ENCODE measurements around the gene RAB7B.
A peak's percentile ranks its signal among the peaks of the same experiment; 100 is the strongest.
"Not testable (repeated sequence)": the region's sequence is repeated elsewhere in the genome, so short reads cannot be mapped to it uniquely, and the experiment has no call there.

Gene RAB7B

DNA sequence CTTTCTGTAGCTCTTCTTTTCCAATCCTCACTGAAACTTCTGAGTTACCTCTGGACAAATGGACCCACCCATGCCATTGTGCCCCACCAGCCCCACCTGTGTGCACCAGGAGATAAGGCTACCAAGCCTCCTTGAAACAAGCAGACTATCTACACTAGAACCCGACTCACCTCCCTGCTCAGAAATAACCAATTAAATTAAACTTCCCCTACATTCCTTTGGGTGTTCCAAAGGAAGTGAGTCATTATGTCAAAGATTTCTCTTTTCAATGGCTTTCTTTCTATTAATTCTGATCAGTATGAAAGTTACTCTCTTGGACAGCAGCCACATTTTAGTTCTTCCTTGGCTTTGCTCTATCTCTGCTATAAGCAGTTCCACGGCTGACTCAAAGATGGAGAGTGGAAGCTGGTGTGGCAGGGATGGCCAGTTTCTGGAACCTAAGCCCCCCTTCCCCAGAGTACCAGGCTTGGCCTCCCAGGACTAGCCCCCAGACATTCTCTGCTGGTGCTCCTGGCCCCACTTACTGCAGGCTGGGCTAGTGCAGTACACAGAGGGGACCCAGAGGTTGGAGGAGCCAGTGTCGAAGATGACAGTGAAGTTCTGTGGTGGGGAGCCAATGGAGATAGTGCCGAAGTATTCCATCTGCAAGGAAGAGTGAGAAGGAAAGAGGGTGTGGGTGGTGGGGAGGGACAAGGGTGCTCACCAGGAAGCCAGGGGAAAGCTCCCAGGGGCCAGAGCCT is 18.6 kb upstream of the RAB7B start:
- DNase-seq: no peak

DNA sequence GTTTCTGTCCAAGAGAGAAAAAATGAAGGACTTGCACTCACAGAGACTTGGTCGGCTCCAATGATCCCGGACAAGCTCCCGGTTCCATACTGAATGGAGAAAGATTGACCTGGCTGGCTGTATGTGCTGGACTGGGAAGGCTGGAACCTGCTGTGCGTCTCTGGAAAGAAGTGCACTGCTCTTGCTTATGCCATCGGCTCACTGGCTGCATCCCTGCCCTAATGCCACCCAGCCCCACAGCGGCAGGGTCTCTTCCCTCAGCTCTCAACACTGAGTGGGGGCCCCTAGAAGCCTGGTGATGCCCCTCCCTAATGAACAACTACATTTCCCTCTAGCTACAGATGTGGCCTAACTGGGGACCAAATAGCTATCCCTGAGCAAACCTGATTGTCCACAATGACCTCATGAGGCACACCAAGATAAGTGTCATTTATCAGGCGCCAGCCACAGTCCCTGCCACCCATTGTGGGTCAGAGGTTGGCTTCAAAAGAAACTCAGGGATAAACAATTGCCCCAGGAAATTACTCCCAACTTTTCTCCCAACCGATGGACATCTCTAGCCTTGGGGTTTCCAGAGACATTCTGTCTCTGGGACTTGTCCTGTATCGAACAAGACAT is 17.9 kb upstream of the RAB7B start:
- no peak for DNase-seq

- no peak for DNase-seq
Measured at GRCh38 chr1:206020393-206021007, 17.3 kb upstream of the RAB7B start.

DNA sequence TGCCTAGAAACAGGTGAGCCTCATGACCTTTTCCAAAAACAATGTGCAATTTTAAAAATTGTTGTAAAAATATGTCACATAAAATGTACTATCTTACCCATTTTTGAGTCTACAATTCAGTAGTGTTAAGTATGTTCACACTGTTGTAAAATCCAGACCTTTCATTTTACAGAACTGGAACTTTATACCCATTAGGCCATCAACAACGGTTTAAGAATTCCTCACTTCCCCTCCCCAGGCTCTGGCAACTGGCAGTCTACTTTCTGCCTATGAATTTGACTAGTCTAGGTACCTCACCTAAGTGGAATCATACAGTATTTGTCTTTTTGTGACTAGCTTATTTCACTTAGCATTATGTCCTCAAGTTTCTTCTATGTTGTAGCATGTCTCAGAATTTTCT is 11.9 kb upstream of the RAB7B start:
- no peak for DNase-seq

DNA sequence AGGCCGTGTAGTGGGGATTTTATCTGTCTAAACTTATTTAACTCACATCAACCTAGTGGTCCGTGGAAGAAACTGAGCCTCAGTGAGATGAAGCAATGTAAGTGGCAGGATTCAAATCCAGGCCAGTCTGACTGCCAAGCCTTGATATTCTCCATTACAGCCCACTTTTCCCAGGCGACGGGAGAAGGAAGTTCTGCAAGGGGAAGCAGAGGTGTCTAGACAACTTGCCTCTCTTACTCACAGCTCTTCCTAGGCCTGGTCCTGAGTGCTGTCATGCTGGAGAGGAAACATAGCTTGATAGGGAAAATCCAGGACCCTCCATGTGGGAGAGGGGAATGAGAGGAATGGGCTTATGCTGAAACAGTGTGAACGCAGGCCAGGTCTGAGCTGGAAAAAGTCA is 11.4 kb upstream of the RAB7B start:
- DNase-seq: no peak

- no peak for DNase-seq
Measured at GRCh38 chr1:206013026-206013795, 10.0 kb upstream of the RAB7B start.

- peak; percentile 60 for DNase-seq
Measured at GRCh38 chr1:206012086-206012859, 9.1 kb upstream of the RAB7B start.

DNA sequence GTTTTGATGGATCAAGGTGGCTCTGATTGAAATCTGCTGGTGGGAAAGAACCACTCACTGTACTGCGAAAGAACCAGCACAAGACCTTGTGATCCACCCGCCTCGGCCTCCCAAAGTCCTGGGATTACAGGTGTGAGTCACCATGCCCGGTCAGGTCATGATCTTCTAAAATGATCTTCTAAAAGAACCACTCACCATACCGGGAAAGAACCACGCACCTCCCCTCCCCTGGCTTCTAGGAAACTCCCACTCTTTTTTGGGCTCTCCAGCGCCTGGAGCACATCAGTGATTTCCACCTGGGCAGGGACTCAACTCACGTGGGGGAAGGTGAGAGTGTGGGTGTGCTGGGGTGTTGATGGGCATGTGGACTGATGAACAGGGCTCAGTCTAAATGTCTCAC is 7.9 kb upstream of the RAB7B start:
- DNase-seq: no peak

DNA sequence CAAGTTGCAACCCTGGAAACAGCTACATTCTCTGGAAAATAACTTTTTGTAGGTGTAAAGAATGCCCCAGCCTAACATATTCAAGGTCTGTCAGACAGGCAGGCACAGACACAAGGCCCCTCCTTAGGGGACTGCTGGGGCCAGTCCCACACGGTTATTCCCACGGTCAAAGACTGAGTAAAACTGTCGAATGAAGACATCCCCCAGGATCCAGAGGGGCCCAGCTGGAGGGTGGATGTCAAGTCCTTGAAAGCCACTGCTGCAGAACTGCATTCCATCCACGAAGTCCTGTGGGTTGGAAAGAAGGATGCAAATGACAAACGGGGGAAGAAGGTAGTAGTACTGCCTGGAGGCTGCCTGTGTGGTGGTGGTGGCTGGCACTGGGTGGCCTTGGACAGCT is 6.9 kb upstream of the RAB7B start:
- no peak for DNase-seq

DNA sequence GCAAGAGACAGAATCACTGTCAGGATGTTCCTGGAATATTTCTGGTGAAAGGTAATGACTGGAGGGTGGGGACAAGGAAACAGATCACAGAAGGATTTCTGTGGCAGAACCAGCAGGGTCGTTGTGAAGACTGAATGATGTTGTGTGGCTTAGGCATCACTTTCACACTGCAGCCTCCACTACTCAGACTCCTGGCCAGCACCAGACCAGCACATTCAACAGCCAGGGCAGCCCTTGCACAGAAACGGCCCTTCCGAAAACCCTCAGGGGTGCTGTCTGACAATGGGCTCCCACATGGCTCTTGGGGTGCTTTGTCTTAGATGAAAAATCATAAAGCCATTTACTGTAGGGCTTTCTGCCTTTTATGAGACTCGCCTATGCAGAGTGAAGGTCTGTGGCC is 3.8 kb upstream of the RAB7B start:
- DNase-seq: no peak

DNA sequence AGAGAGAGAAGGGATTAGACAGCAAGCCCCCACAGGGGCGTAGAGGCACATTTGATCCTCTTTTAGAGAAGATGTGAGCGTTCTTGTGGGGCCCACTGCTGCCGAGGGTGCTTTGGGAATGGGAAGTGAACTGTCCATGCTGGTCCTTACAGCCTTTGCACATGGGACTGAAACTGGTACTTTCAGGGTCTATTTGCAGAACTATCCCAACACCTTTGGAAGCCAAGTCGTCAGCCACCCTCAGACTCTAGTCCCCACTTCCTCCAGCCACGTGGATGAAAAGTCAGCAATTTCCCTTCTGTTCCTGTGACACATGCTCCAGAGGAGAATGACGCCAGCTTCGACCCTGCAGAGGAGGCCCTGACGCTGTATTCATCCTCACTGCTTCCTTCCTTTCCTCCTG is 2.6 kb upstream of the RAB7B start:
- DNase-seq: no peak

- DNase-seq: no peak
Measured at GRCh38 chr1:206005234-206005633, 2.0 kb upstream of the RAB7B start.

GRCh38 chr1:206004826-206005225 is 1.6 kb upstream of the RAB7B start:
- DNase-seq: no peak

- no peak for DNase-seq
Measured at GRCh38 chr1:206003854-206004800, 932 bp upstream of the RAB7B start.

GRCh38 chr1:206002160-206002559 is 1.0 kb downstream of the RAB7B start:
- no peak for DNase-seq

DNA sequence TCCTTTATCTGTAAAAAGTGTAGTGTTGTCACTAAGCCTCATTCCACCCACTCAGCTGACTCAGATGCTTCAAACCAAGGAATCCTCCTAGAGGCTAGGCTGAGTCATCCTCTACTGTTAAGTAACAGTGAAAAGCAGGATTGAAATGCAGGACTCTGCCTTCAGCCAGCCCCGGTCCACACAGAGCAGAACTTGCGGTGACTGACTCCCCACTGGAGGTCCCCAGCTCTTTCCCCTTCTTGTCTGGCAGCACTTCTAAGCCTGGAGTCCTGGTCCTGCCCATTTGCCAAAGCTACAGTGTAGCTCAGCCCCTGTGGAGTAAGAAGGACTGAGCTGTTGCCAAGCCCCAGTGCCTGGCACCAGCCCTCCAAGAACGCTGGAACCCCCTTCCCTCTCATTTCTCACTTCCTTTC is 1.7 kb downstream of the RAB7B start:
- DNase-seq: no peak

DNA sequence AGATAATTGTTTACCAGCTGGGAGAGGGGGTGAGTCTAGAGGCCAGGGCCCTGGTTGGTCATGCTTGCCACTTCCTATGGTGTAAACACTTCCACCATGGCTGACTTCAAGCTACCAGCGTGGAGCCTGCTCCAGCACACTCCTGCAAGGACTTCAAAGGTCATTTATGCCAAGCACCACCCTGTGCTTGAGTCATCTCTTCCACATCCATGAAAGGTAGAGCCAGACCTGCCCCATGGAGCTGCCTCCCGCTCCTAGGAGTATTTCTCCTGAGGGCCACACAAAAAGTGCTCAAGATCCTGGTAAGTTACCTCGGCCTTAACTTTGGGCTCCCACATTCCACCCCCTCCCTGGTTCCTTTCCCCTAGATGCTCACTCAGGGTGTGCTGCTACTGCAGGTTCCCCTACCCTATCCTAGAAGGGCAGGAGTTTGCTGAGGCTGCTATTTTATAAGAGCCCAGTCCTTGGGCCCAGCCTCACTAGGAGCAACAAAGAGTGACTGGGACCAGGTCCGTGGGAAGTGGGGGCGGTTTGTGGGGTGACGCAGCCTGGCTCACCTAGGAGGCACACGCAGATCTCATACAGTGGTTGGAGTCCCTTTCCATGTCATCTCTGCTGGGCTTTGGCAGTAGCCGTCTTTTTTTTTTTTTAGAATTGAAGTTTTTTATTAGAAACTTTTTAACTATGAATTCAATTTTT is 2.4 kb downstream of the RAB7B start:
- no peak for DNase-seq

DNA sequence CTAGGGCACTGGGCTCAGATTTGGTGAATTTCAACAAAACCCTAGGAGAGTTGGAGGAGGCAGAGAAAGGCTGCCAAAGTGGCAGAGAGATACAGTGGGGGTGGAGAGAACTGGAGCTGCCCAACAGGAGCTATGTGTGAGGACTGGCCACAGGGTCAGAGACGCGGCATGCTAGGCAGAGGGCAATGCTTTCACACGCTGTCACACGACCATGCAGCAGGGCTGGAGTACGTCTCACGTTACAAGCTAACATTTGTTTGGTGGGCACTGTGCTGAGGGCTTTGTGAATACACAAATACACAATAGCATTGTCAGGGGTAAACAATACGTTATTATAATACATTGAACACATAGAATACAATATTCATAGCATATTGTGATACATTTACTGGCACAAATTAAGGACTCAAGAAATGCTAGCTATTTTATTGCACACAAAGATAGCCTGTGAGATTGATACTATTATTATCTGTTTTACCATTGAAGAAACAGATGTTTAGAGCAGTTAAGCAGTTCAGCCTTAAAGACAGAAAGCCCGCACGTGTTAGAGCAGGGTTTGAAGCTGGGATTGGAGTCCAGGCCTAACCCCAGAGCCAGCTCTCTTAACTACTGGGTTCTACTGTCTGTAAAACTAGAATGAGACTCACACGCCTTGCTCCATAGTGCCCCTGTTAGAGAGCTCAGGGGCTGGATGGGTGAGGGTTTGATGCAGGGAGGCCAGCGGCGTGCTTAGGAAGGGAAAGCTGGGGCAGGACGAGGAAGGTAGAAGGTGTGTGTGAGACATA is 4.5 kb downstream of the RAB7B start:
- no peak for DNase-seq

- not testable (repeated sequence) for DNase-seq
Measured at GRCh38 chr1:205996641-205997040, 6.6 kb downstream of the RAB7B start.

- peak; percentile 70 for DNase-seq
Measured at GRCh38 chr1:205994346-205994745, 8.8 kb downstream of the RAB7B start.
